Activated CD4-positive, CD25-positive, alpha-beta regulatory T cell (primary cell): ENCODE results near the gene GFM1.
"Not testable (repeated sequence)": the region's sequence is repeated elsewhere in the genome, so short reads cannot be mapped to it uniquely, and the experiment has no call there.

Experiments
- DNase-seq, 4 experiments: peaks; one replicate each; lab custom pipeline; 2025; lab: John Stamatoyannopoulos, UW

The GFM1 gene

GRCh38 chr3:158678687-158679086 is 34.4 kb downstream of the GFM1 start:
- DNase-seq, result no peak

DNA sequence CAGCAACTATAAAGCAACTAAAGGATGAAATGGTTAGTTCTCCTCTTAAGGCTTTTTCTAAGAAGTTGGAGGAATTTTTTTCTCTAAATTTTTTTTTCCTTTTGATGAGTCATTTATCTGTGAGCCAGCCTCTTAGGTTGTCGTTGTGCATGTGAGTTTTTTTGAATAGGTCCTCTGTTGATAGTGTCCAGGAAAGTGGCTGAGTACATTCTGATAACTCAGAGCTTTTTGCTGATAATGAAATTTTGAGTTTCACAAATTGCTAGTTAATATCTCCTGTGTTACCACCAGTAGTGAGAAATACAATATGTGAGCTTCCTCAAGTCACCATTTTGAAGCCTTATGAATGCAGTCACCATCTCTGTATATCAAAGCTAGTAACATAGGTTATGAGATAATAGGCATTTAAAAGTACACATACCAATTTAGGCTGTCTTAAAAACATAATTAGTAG is 35.2 kb downstream of the GFM1 start:
- DNase-seq, result no peak

- no peak for DNase-seq
These were observed 36.5 kb downstream of the GFM1 start for GRCh38 chr3:158680861-158681260.

GRCh38 chr3:158683230-158683962 is 39.1 kb downstream of the GFM1 start:
- no peak for DNase-seq

- DNase-seq, result no peak
These were observed 40.8 kb downstream of the GFM1 start for GRCh38 chr3:158685159-158685558.

DNA sequence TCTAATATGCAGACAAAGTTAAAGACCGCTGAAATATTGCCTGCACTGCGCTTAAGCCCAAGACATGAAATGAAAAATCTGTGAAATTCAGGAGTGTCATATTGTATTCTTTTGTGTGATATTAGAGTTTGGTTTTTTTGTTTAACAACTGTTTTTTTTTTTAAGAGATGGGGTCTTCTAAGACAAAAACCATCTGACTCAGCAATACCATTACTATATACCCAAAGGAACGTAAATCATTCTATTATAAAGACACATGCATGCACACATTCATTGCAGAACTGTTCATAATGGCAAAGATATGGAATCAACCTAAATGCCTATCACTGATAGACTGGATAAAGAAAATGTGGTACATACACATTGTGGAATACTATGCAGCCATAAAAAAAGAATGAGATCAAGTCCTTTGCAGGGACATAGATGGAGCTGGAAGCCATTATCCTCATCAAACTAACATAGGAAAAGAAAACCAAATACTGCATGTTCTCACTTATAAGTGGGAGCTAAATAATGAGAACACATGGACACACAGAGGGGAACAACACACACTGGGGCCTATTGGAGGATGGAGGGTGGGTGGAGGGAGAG is 49.6 kb downstream of the GFM1 start:
- not testable (repeated sequence) for DNase-seq

GRCh38 chr3:158696618-158697017 is 52.3 kb downstream of the GFM1 start:
- DNase-seq, result no peak

DNA sequence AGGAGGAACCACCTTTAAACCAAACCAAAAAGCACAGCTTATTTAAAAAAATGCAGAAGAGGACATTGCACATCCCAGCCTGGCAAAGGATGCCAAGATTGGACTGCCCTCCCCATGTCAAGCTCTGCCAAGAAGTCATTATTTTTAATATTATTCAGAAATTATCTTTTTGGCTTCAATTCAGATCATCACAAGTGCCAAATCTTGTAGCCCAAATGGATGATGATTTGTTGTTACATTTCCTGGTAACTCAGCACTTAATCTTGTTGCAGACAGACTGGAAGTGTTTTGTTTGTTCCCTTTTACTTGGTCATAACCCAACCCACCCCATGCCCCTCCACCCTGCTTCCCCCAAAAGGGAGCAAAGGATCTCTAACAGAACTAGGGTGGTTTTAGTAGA is 56.2 kb downstream of the GFM1 start:
- DNase-seq, result no peak

- DNase-seq, result no peak
These were observed 57.2 kb downstream of the GFM1 start for GRCh38 chr3:158701420-158702065.

DNA sequence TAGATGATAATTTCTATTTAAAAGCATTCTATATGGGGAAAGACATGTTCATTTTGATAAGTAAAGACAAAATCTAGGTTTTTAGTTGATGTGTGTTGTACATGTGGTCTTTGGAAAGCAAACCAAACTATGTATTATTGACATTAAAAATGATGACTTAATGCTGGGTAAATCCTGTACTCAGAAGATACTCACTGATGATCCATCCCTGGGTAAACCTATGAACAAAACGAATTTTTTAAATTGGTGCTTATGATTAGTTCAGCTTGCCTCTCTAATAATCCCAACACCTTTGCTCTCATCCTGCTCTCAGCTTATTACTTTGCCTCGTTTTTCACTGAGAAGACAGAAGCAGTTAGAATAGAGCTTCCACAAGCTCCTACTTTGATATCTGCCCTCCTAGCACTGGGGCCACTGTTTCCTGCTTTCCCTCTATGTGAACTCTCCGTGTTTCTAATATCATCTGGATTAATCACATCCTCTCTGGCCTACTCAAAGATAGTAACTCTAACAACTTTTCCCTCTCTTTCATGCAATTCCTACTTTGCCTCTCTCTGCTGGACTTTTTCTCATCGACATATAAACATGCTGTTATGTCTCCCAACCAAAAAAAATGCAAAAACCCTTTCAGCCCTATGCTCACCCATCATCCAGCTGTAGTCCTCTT is 58.6 kb downstream of the GFM1 start:
- DNase-seq, result no peak

DNA sequence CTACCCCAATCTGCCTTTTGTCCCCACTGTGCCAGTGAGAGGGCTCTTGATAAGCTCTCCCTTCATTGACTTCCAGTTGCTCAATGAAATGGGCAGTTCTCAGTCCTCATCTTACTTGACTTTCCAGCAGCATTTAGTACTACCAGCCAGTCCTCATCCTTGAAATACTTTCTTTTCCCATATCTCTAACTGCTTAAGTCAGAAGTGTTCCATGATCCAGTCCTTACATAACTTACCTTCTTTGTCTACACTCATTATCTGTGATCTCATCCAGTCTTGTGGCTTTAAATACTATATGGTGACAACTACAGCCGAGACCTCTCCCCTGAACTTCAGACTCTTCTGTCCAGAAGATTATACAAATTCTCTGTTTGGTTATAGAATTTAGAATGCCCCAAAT is 59.2 kb downstream of the GFM1 start:
- DNase-seq, result no peak

- DNase-seq, result no peak
These were observed 65.3 kb downstream of the GFM1 start for GRCh38 chr3:158709666-158710083.

DNA sequence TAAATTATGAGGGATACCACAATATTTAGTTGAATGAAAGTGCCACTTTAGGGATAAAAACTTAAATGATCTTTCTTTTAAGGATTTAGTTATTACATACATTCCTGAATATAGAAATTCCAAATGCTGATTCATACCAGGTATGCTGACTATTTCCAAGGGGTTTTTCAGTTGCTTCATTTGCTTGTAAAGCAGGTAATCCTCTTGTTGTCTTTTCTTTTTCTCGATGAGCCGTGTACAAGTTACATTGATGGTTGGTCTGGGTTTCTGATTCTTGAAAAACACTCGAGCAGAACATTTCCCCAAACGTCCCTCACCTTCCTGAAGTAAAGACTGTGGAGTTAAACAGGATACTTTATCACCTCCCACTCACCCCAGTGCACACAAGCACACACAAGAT is 66.3 kb downstream of the GFM1 start:
- DNase-seq, result no peak

DNA sequence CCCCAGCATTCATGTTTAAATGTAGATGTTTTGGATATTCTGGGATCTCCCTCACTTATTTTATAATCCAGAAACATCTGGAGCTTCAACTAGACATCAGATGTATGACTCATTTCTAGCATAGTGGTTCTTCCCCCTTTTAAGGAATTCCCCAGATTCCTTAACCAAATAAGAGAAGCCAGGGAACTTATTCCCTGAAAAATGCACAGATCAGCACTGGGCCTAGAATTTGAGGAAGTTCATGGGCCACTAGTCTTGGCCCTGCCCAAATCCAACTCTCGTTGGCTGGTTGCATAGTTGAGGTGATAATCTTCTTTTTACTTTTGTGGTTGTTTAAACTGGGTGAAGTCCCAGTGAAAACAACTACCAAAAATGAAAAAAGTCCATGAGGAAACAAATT is 67.6 kb downstream of the GFM1 start:
- DNase-seq, result no peak

DNA sequence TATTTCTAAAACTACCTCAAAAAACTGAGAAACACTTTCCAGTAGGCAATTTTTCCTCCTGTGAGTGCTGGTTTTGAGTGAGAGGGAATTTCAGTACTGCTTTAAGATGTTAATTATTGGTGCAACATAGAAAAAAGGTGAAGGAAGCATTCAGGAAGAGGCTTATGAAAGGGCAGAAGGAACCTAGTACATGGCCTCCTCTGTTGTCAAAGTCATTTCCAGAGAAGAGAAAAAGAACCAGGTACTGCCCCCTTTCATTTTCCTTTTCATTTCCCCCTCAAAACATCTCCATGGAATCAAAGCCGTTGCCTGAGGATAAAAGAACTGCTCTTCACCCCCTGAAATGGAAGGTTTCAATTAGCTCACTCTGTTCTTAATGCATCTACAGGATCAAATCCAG is 68.1 kb downstream of the GFM1 start:
- no peak for DNase-seq

DNA sequence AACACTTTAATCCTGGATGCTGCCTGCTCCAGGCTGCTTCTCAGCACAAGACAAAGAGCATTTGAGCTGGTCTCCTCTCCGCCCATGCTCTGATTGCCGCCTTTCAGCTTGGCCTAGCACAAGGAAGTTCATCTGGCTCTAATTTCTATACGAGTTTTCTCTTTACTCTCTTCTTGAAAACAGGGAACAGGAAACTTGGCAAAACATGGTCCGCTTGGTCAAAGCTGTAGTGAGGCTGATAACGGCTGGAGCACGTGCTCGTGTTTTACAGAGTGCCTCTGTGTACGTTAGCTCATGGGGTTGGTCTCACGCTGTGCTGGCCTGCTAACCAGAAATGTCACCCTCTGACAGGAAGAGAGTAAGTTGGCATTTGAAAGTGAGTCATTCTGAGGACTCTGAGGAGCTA is 68.8 kb downstream of the GFM1 start:
- DNase-seq, result no peak

GRCh38 chr3:158717576-158717975 is 73.2 kb downstream of the GFM1 start:
- no peak for DNase-seq

DNA sequence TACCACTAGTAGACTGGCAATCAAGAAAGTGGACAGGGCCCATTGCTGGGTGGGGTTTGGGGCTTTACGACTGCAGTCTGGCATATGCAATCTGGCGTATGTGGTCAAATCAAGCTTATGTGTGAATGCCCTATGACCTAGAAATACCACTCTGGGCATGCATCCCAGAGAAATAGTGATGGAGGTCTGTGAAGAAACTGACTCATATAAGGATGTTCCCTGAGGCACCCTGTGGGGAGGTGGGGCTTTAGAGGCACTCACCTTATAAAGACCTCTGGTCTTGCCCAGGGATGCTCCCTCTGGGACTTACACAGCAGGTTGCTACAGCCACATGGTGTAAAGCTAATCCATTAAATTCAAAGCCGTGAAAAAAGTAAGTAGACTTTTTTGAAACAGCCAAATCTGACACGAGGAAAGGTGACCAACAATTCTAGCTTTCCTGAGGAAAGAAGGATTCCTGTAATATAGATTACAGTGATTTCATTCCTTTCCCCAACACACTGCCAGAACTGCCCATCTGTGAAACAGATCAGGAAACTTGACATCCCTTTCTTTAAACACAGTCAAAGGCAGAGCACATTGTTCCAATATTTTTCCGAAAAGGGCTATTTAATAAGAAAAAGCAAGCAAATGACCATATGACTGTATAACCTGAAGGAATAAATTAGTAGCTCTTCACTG is 74.3 kb downstream of the GFM1 start:
- no peak for DNase-seq

GRCh38 chr3:158722108-158722507 is 77.8 kb downstream of the GFM1 start:
- no peak for DNase-seq

DNA sequence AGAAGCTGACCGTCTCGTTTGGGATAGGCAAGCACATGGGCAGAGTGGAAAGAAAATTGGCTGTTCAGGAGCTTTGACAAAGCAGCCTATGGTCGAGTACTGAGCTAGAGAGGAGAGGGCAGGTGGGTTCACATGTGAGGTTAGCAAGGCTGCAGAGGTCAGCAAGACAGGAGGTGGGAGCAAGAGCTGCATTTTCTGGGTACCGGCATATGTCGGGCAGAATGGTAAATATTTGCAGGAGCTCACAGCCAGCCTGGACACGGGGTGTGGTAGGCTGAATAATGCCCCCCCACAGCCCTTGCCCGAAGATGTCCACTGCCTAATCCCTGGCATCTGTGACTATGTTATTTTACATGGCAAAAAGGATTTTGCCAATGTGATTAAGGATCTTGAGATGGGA is 79.7 kb downstream of the GFM1 start:
- no peak for DNase-seq

DNA sequence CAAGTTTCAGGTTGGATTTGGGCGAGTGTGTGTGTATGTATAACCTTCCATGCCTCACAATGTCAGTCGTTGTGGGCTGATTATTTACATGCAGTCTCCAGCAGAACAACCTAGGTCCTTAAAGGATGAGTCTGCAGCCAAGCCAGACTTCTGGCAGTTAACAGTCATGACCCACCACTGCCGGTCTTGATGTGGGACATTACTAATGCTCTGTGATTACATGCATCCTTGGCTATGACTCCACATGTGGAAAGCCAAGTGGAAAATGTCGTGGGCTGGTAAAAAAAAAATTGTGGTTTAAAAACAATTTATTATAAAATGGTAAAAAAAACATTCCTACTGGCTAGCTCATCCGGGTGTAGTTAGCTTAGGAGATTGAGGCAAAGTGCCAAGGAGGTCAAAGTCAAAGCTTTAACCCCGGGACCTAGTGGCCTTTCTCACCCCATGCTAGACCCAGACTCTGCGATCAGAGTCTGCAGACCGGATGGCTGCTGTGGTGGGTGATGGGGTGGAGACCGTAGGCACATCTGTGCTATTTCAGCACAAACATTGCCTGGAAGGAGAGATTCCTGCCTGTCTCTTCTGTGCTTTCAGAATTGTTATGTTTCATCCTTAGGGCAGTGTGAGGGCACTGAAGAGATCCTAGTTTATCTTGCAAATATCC is 81.2 kb downstream of the GFM1 start:
- no peak for DNase-seq
